ENCODE measurements around the gene SPRR2F.

The SPRR2F gene

GRCh38 chr1:153095764-153096163, 17.6 kb downstream of the SPRR2F start (continued):
- TF ChIP-seq TCF4 (CRISPR knock-in tag; IDR thresholded peaks at IDR 0.05; ENCODE audit: borderline replicate concordance), result no peak
- TF ChIP-seq ZFP3 (CRISPR knock-in tag; IDR thresholded peaks at IDR 0.05), result no peak
- no peak for TF ChIP-seq PATZ1 (CRISPR knock-in tag; IDR thresholded peaks at IDR 0.05; ENCODE audit: borderline replicate concordance)
- TF ChIP-seq ZFP30 (CRISPR knock-in tag; IDR thresholded peaks at IDR 0.05), result no peak

- no peak for ATAC-seq
- no peak for TF ChIP-seq CSDC2 (CRISPR knock-in tag; IDR thresholded peaks at IDR 0.05)
- no peak for TF ChIP-seq TSHZ2 (CRISPR knock-in tag; IDR thresholded peaks at IDR 0.05)
- TF ChIP-seq POU6F1 (CRISPR knock-in tag; IDR thresholded peaks at IDR 0.05; ENCODE audit: borderline replicate concordance, low read depth), result no peak
- no peak for TF ChIP-seq BACH2 (CRISPR knock-in tag; IDR thresholded peaks at IDR 0.05; ENCODE audit: borderline replicate concordance)
These were observed 18.9 kb downstream of the SPRR2F start, which contains the start of gene SPRR2E for GRCh38 chr1:153094426-153094825. TSS of gene SPRR2E (minus strand) at chr1:153094526. CDS start at chr1:153093751, 775 bp downstream.

- TF ChIP-seq ZNF565 (CRISPR knock-in tag; conservative IDR thresholded peaks at IDR 0.05; ENCODE audit: low read depth) (no peak), CREB5 (CRISPR knock-in tag; IDR thresholded peaks at IDR 0.05; ENCODE audit: low read depth) (no peak), ZFP3 (CRISPR knock-in tag; IDR thresholded peaks at IDR 0.05) (no peak), POU6F1 (CRISPR knock-in tag; IDR thresholded peaks at IDR 0.05; ENCODE audit: borderline replicate concordance, low read depth) (no peak), RARB (CRISPR knock-in tag; IDR thresholded peaks at IDR 0.05) (no peak), PATZ1 (CRISPR knock-in tag; IDR thresholded peaks at IDR 0.05; ENCODE audit: borderline replicate concordance) (no peak), ZFP30 (CRISPR knock-in tag; IDR thresholded peaks at IDR 0.05) (no peak), ESRRG (CRISPR knock-in tag; IDR thresholded peaks at IDR 0.05) (no peak), OSR1 (CRISPR knock-in tag; IDR thresholded peaks at IDR 0.05) (no peak), GLIS3 (CRISPR knock-in tag; IDR thresholded peaks at IDR 0.05) (no peak), ZNF70 (CRISPR knock-in tag; IDR thresholded peaks at IDR 0.05) (no peak), PPARA (CRISPR knock-in tag; IDR thresholded peaks at IDR 0.05; ENCODE audit: borderline replicate concordance) (no peak), TSHZ2 (CRISPR knock-in tag; IDR thresholded peaks at IDR 0.05) (no peak), ARNTL (CRISPR knock-in tag; IDR thresholded peaks at IDR 0.05; ENCODE audit: borderline replicate concordance, low read depth) (no peak), SNAI2 (CRISPR knock-in tag; IDR thresholded peaks at IDR 0.05) (no peak)
- no peak for ATAC-seq
These were observed 25.7 kb downstream of the SPRR2F start for GRCh38 chr1:153087652-153088051.
